Gastrocnemius medialis (tissue), 4 donors: ENCODE measurements around the gene NR1D2. TPM values are rescaled to one million over a fixed set of nuclear protein-coding genes. Genes with fewer than 3 reads are reported as not detected.

Experiments
- ATAC-seq, 2 donors: fragments of 150-250 bp; one replicate each; pipeline ENCODE4 v1.9.1; 2016
- DNase-seq, 2 donors: peaks; one replicate each; pipeline ENCODE4 v3.0.0-alpha.2; 2019
- H3K27ac ChIP-seq, 4 donors: fragments of 200-600 bp; sonication (generic); 1 replicate in 1 of 4; 2 replicates in 3 of 4; pipeline ENCODE4 v1.5.1; 2016 to 2018; ENCODE audit warnings: mild to moderate bottlenecking in 2 of 4, moderate library complexity in 1 of 4
- H3K27me3 ChIP-seq, 3 donors: fragments of 200-600 bp; sonication (generic) in 2 of 3; 1 replicate in 1 of 3; 2 replicates in 2 of 3; pipeline versions ENCODE4 v1.5.1 to v1.6.0; 2016 to 2019; ENCODE audit warnings: mild to moderate bottlenecking in 1 of 3, moderate library complexity in 1 of 3
- H3K36me3 ChIP-seq, 2 donors: fragments of 200-600 bp; sonication (generic) in 1 of 2; one replicate each; pipeline ENCODE4 v1.5.1; 2017 to 2018
- H3K4me1 ChIP-seq, 2 donors: fragments of 200-600 bp; sonication (generic) in 1 of 2; one replicate each; pipeline ENCODE4 v1.5.1; 2016 to 2017; ENCODE audit warnings: mild to moderate bottlenecking in 2 of 2
- H3K4me3 ChIP-seq, 4 donors: fragments of 200-600 bp; sonication (generic) in 3 of 4; 1 replicate in 1 of 4; 2 replicates in 3 of 4; pipeline ENCODE4 v1.5.1; 2016 to 2019; ENCODE audit warnings: mild to moderate bottlenecking in 2 of 4
- H3K9me3 ChIP-seq, 3 donors: fragments of 200-600 bp; sonication (generic) in 2 of 3; 1 replicate in 1 of 3; 2 replicates in 2 of 3; pipeline ENCODE4 v1.5.1; 2016 to 2019
- CTCF ChIP-seq, 5 experiments: fragments of 450-650 bp in 3 of 5; fragments of 200-600 bp in 2 of 5; sonication (generic) in 2 of 5; IDR thresholded peaks in 4 of 5; conservative IDR thresholded peaks in 1 of 5; 1 replicate in 4 of 5; 2 replicates in 1 of 5; pipeline ENCODE4 v1.5.1; 2016 to 2019; ENCODE audit warnings: antibody characterized with exemption in 5 of 5, mild to moderate bottlenecking in 3 of 5, moderate library complexity in 3 of 5
- POLR2A ChIP-seq, 2 donors: fragments of 450-650 bp; IDR thresholded peaks; one replicate each; pipeline ENCODE4 v1.6.1; 2017; ENCODE audit warnings: antibody characterized with exemption in 2 of 2, mild to moderate bottlenecking in 2 of 2, moderate library complexity in 2 of 2
- in situ Hi-C, 4 donors: fragments of 200-750 bp; cut with MboI; loops; one replicate each; pipeline versions ENCODE4 v1.15.0 to v1.8.0; 2017; ENCODE audit warnings: low sequenced_read_pairs in 4 of 4
- intact Hi-C: fragments of 100-400 bp; cut with DNase I; formaldehyde crosslinking; loops from one replicate; pipeline ENCODE4 v1.15.1; 2023; ENCODE audit warnings: low total_unique reads
- total RNA-seq, 4 donors: library from RNA; depleted of rRNA; stranded (reverse); fragments of >200 nt; gene quantifications; one replicate each; pipeline versions ENCODE4 v1.1.0 to v1.2.3, GENCODE V29; 2016

The NR1D2 gene
- total RNA-seq, 4 donors from 2014 or later: 27.1 to 62.7 (median 51.2) TPM

GRCh38 chr3:23995219-23995618 is 50.1 kb downstream of the NR1D2 start:
- in situ Hi-C loops (loop anchor here in 2 of 4 donors (10.0 to 25.0 kb wide), 3 partner anchors 240 to 692 kb away; no protein-coding TSS in a partner anchor), intact Hi-C loops (no loop called here)
- no peaks in the 10 kb centered on the region for H3K27me3 ChIP-seq
- no peak for ATAC-seq
- DNase-seq: no peak
- no peaks in the 10 kb centered on the region for H3K36me3 ChIP-seq
- H3K4me3 ChIP-seq: no peak overlapping the region
- no peak overlapping the region for H3K27ac ChIP-seq
- peaks cover 19 to 36% of the 10 kb centered on the region in 2 donors for H3K4me1 ChIP-seq
- TF ChIP-seq CTCF (IDR thresholded peaks at IDR 0.05 in 4 of 5, conservative IDR thresholded peaks at IDR 0.05 in 1 of 5) (no peak), POLR2A (IDR thresholded peaks at IDR 0.05) (no peak)
- no peaks in the 10 kb centered on the region for H3K9me3 ChIP-seq

GRCh38 chr3:23996095-23996524 is 51.0 kb downstream of the NR1D2 start:
- Histone ChIP-seq H3K4me1 (peaks cover 19 to 33% of the 10 kb centered on the region in 2 donors), H3K27ac (no peak overlapping the region), H3K36me3 (no peaks in the 10 kb centered on the region), H3K4me3 (no peak overlapping the region), H3K9me3 (no peaks in the 10 kb centered on the region), H3K27me3 (no peaks in the 10 kb centered on the region)
- intact Hi-C loops: no loop called here
- in situ Hi-C loops: loop anchor here in 2 of 4 donors (10.0 to 25.0 kb wide), 3 partner anchors 239 to 691 kb away; no protein-coding TSS in a partner anchor
- DNase-seq (no peak), ATAC-seq (no peak)
- no peak for TF ChIP-seq POLR2A (IDR thresholded peaks at IDR 0.05)
- no peak for TF ChIP-seq CTCF (IDR thresholded peaks at IDR 0.05 in 4 of 5, conservative IDR thresholded peaks at IDR 0.05 in 1 of 5)

GRCh38 chr3:23999012-23999641 is 54.0 kb downstream of the NR1D2 start:
- ATAC-seq (no peak), DNase-seq (peak; percentile 23 to 37)
- in situ Hi-C loops (loop anchor here in 2 of 4 donors (10.0 to 25.0 kb wide), 3 partner anchors 236 to 688 kb away; no protein-coding TSS in a partner anchor), intact Hi-C loops (loop anchor here (1.0 kb wide), 2 partner anchors 239 to 685 kb away; no protein-coding TSS in a partner anchor)
- Histone ChIP-seq H3K27ac (no peak overlapping the region), H3K27me3 (no peaks in the 10 kb centered on the region), H3K4me3 (no peak overlapping the region), H3K9me3 (no peaks in the 10 kb centered on the region), H3K36me3 (no peaks in the 10 kb centered on the region), H3K4me1 (peaks cover 0 to 9% of the 10 kb centered on the region in 2 donors)
- TF ChIP-seq POLR2A (IDR thresholded peaks at IDR 0.05) (no peak), CTCF (IDR thresholded peaks at IDR 0.05 in 4 of 5, conservative IDR thresholded peaks at IDR 0.05 in 1 of 5) (peak; percentile 82 to 97 (median 84))

GRCh38 chr3:24002129-24002528 is 57.0 kb downstream of the NR1D2 start:
- intact Hi-C loops: no loop called here
- TF ChIP-seq POLR2A (IDR thresholded peaks at IDR 0.05): no peak
- no peak for TF ChIP-seq CTCF (IDR thresholded peaks at IDR 0.05 in 4 of 5, conservative IDR thresholded peaks at IDR 0.05 in 1 of 5)
- H3K27ac ChIP-seq: no peak overlapping the region
- DNase-seq: no peak
- no peaks in the 10 kb centered on the region for H3K9me3 ChIP-seq
- no peak for ATAC-seq
- H3K27me3 ChIP-seq: no peaks in the 10 kb centered on the region
- in situ Hi-C loops: loop anchor here in 3 of 4 donors (10.0 kb wide), 2 partner anchors 233 to 673 kb away; no protein-coding TSS in a partner anchor
- H3K4me3 ChIP-seq: no peak overlapping the region
- H3K36me3 ChIP-seq: no peaks in the 10 kb centered on the region
- peaks cover 0 to 5% of the 10 kb centered on the region in 2 donors for H3K4me1 ChIP-seq
